Medulla oblongata (tissue), 1 donor: Measurements from ENCODE around the gene KAZN.

Source experiments
- DNase-seq: peaks from one replicate; pipeline ENCODE4 v3.0.0-alpha.2; 2015; ENCODE audit errors: extremely low spot score

The KAZN gene

GRCh38 chr1:15158506-15159165 is 560.2 kb downstream of the KAZN start:
- DNase-seq = no peak

DNA sequence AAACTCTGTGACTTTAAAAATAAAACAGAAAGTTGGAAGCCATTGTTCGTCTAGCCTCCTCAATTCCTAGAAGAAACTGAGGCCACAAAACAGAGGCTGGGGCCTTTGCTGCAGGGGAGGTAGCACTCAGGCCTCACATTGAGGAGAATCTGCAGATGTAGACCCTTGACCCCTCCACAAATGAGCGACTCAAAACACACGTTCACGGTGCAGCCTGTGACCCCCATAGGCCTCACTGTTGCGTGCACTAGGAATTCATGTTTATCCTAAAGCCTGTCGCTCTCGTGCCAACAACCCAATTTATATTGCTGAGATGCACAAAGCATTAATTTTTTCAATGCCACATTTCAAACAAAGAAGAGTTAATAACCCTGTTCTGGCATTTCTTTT is 560.7 kb downstream of the KAZN start:
- DNase-seq = no peak

DNA sequence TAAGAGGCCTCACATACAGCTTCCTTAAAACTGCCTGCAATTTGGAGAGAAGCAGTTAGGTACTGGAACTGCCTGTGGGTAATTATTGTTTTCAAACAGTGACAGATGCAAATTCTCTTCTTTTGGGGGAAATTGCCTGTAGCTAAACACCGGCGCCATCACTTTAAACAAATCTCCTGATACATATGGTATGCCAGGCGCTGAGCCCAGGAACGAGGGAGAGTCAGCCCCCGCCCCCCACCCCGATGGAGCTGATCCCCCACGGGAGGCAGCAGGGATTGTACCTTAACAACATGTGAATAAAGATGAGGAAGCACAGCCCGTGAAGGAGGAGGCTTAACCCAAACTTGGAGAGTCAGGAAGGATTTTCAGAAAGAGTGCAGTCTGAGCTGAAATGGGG is 562.1 kb downstream of the KAZN start:
- no peak for DNase-seq

DNA sequence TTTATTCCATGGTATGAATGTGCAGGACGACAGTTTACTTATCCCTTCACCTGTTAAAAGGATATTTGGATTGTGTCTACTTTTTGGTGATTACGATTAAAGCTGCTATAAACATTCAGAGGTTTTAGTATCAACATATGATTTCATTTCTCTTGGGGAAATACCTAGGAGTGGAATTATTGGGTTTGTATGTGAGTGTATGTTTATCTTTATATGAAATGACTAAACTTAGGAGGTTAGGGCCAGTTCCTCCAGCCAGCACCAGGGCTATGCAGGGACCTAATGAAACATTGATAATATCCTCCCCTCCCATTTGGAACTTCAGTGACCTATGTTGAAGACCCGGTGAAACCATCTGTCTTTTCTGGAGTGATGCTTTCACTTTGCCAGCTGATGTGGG is 568.9 kb downstream of the KAZN start:
- DNase-seq = no peak
